ENCODE data around the gene ZCCHC24.
A peak's percentile ranks its signal among the peaks of the same experiment; 100 is the strongest.
"Not testable (repeated sequence)": the region's sequence is repeated elsewhere in the genome, so short reads cannot be mapped to it uniquely, and the experiment has no call there.

Gene ZCCHC24

DNA sequence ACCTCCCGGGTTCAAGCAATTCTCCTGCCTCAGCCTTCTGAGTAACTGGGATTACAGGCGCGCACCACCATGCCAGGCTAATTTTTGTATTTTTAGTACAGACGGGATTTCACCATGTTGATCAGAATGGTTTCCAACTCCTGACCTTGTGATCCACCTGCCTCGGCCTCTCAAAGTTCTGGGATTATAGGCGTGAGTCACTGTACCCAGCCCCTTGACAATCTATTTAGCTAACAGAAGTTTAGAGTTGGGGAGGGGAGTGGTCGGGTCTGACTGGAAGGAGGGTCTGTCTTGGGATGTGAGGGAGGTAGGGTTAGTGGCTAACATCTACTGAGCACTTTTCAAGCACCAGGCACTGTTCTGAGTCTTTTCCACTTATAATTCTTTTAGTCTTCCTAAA, 27.0 kb upstream of the ZCCHC24 start:
- no peak for DNase-seq

DNA sequence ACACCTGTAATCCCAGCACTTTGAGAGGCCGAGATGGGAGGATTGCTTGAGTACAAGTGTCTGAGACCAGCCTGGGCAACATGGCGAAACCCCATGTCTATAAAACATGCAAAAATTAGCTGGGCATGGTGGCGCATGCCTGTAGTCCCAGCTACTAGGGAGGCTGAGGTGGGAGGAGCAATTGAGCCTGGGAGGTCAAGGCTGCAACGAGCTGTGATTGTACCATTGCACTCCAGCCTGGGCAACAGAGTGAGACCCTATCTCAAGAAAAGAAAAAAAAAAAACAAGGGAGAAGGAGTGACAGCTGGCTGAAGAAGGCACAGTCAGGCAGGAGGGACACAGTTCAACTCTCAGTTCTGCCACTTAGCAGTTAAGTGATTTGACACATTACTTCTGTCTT, 26.4 kb upstream of the ZCCHC24 start:
- DNase-seq, result no peak

DNA sequence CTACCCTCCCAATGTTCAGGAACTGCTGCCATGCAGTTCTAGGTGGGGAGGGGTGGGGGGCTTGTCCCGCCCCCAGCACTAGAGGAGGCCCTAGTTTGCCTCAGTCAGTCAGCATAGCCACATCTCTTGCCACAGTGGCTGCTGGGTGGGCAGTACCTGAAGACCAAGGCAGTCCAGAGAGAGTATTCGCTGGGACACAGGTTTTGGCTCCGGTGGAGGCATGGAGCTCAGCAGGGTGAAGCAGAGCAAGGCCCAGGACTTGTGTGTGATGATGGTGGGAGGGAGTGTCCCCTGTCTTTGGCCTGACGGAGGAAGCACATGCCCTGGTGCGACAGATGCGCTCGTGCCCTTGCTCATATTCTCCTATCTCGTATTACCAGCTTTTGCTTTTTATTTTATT, 24.7 kb upstream of the ZCCHC24 start:
- DNase-seq, result no peak

DNA sequence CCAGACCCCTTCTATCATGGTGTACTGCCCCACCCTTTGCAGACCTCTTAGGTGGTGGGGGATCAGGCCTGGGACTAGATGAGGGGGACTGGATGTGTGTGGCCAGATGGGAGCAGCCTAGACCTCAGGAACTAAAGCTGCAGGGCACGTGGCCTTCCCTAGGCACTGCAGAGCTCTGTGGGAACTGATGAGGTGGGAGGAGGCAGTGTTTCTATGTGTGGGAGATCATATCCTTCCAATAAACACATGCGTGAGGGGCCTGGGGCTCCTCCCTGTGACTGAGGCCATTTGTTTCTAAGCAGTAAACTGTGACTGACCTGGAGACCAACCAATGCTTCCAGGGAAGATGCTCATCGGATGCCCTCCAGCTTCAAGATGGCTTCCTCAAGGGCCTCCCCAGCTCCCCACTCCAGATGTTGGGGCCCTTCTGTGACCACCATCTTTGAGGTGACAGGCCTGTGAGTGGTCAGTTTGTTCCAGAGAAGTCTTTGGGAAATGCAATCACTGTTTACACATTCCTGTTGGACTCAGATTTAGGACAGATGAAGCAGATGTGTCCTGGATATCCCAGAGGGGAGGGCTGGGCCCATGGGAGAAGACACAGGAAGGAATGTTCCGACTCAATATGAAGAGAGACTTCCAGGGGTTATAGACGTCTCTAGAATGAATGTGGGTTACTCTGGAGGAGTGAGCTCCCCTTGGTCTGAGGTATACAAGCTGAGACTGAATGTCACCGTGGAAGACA, 23.6 kb upstream of the ZCCHC24 start:
- no peak for DNase-seq

DNA sequence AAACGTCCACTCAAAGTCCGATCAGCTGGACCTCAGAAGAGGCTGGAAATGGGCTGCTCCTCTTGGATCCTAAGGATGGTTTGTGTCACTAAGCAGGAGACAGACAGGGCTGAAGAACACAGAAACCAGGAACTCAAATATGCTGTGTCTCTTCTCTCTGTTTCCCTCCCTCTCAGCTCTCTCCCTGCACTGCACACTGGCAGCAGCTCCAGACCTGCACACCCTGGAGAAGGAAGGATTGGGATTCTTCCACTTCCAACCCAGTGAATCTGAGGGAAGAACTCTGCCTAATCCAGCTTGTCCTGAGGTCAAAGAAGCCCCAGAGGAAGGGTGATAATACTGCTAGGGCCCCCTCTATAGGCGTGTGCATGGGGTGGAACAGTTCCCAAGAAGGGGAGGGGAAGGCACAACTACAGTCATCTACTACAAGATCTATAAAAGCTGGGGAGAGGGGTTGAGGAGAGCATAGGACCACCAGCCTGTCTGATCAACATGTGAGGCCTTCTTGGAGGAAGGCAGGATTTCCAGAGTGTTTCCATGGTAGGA, 22.7 kb upstream of the ZCCHC24 start:
- DNase-seq, result no peak

DNA sequence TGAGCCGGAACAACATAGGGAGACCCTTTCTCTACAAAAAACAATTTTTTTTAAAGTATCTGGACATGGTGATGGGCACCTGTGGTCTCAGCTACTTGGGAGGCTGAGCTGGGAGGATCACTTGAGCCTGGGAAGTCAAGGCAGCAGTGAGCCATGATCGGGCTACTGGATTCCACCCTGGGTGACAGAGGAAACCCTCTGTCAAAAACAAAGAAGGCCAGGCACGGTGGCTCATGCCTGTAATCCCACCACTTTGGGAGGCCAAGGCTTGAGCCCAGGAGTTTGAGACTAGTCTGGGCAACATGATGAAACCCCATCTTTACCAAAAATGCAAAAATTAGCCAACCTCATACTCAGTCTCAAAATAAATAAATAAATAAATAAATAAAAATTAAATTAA, 19.9 kb upstream of the ZCCHC24 start:
- no peak for DNase-seq

DNA sequence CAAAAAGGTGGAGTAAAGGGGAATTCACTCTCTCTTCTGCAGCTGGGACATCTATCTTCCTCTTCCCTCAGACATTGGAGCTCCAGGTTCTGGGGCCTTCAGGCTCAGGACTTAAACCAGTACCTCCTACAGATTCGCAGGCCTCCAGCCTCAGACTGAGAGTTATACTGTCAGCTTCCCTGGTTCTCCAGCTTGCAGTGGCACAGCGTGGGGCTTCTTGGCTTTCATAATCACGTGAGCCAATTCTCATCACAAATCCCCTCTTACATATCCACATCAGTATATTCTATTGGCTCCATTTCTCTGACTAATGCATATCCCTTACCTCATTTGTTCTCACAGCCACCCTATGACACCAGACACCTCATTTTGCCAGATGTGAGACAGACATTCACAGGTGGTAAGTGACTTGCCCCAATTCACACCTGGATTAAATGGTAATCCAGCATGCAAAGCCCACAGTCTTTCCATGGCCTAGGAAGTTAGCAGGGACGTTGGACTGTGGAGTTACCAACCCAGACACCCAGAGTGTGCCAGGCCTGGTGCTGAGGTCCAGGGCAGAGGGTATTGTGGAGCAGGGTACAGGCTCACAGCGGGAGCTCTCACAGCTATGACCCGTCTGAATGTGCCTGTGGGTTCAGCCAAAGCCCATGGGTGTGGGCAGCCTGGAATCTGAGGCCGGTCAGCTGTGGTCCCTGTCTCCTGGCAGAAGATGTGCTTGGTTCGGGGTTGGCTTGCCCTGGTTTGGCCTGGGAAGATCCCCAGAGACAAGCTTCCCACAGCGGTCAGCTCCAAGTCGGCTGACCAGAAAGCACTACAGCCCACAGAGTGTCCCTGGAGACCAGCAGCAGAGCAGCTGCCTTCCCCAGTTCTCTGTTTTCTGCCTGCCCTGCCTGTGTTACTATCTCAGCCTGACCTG, 18.4 kb upstream of the ZCCHC24 start:
- DNase-seq, result no peak

DNA sequence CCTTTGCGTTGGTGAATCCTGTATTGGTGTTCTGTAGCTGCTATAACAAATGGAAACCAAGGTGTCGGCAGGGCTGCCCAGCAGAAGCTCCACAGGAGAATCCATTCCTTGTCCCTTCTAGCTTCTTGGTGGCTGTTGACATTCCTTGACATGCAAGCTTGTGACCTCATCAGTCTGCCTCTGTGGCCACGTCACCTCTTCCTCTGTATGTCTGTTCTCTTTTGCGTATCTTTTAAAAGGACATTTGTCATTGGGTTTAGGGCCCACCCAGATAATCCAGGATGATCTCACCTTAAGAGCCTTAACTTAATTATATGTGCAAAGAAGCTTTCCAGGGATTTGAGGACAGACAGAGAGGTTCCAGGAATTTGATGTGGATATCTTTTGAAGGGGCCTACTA, 15.3 kb upstream of the ZCCHC24 start:
- DNase-seq, result no peak

DNA sequence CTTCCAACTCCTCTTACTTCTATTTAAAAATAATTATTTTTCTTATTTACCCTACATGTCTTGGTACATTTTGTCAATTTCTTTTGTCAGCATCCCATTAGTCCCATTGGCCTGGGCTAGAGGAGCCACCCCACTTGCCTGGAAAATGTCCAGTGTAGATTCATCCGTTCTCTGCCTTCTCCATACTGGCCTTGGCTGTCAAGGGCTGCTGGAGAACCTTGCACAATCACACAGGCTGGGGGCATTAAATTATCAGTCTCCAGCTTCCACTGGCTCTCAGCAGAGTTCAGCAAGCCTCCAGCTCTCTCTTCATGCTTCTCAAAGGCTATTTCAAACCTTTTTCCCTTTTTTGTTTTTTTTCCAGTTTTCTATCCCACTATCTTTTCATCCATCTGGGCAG, 13.8 kb upstream of the ZCCHC24 start:
- DNase-seq, result no peak

DNA sequence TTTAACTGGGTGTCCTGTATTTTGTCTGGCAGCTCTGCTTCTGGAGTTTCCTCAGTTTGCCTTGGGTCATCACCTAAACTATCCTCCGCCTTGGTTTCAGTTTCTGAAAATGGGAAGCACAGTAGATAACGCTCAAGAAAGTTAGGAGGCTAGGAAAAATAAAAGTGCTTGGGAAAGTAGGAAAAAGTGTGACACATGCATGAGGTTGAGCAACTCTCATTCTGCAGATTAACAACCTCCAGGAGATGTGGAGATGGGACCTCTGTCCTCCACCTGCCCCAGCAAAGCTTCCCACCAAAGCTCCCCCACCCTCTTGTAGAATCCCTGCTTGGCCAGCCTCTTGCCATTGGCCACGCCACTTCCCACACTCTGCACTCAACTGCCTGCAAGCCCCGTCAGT, 13.1 kb upstream of the ZCCHC24 start:
- DNase-seq, result no peak

DNA sequence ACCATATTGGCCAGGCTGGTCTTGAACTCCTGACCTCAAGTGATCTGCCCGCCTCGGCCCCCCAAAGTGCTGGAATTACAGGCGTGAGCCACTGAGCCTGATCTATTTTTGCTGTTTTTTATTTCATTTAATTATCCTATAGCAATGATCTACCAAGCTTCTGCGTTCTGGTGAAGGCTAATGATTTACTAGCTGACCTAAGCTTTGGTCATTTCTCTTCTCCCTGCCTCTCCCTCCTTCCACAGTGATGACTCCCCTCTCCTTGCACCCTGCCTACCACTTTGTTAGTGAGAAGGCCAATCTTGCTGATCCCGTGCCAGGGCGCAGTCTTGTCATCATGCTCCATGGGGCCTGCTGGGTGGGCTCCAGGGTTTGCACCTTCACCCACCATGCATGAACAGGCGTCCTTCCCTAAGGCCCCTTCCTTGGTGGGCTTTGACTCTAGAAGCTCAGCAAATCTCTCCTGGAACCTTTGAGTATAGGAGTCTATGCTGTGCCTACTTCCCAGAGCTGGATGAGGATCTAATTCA, 11.9 kb upstream of the ZCCHC24 start:
- no peak for DNase-seq

DNA sequence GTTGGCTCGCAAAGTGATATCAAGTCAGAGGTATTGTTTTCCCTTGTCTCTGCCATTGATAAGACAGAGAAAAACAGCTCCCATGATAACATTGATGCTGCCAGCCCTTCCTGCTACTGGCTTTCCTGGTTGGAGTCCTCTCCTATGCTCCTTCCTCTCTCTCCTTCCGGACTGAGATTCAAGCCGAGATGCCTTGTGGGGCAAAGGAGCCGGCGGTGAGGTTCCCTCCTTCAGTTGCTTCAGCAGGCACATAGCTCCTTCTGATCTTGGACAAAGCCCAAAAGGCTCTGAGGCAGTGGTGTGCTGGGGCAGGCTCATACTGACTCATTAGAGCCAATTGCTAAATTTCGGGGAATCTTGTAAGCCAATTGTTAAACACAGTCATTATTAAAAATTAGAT, 8.8 kb upstream of the ZCCHC24 start:
- no peak for DNase-seq

DNA sequence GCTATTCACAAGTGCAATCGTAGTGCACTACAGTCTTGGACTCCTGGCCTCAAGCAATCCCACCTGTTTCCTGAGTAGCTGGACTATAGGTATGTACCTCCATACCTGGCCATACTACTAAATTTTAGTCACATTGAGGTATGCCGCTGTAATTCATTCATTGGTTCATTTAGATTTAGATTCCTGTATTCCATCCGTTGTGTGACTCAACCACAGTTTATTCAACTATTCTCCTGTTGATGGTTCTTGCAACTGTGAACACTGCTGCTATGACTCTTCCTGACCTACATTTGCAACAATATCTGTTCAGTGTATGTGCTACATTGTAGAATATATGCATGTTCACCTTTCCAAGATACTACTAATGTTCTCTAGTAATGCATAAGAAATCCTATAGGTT, 8.0 kb upstream of the ZCCHC24 start:
- no peak for DNase-seq

DNA sequence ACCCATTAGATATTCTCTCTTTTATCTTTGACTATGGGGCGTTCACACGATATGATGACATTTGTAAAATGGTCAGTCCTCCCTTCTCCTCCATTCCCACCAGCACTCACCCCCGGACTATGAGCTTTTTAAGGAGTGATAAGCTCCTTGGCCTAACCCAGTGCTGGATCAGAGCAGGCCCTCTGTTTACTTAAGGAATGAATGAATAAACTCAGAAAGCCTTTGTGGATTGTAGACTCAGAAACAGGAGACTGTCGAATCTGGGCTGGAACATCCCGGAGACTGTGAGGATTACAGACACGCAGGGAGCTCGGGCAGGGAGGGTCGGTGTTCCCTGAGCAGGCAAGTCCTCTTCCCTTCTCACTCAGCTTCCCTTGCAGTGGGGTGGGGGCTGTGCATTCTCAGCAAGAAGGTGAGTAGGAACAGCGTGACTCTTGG, 6.8 kb upstream of the ZCCHC24 start:
- DNase-seq, result no peak

DNA sequence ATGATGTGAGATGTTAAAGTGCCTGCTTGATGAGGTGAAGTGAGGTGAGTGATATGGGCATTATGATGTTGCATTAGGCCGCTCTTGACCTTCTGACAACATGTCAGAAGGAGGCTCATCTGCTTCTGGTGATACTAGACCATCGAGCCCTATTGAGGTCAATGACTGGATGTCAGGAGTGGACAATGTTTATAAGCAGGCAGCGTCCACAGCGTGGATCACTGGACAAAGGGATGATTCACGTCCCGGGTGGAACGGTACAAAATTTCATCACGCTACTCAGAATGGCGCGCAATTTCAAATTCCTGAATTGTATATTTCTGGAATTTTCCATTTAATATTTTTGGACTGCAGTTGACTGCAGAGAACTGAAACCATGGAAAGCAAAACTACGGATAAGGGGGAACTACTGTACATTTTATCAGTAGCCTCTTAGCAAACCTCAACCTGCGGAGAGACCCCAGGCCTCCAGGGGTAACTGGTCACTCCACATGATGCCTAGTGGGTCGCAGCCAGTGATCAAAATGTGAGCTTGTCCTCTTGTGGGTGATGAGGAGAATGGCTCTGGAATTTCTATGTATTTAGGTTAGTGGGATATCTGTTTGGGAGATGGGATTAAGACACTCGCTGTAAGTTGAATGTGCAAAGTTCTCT, 5.7 kb upstream of the ZCCHC24 start:
- no peak for DNase-seq

DNA sequence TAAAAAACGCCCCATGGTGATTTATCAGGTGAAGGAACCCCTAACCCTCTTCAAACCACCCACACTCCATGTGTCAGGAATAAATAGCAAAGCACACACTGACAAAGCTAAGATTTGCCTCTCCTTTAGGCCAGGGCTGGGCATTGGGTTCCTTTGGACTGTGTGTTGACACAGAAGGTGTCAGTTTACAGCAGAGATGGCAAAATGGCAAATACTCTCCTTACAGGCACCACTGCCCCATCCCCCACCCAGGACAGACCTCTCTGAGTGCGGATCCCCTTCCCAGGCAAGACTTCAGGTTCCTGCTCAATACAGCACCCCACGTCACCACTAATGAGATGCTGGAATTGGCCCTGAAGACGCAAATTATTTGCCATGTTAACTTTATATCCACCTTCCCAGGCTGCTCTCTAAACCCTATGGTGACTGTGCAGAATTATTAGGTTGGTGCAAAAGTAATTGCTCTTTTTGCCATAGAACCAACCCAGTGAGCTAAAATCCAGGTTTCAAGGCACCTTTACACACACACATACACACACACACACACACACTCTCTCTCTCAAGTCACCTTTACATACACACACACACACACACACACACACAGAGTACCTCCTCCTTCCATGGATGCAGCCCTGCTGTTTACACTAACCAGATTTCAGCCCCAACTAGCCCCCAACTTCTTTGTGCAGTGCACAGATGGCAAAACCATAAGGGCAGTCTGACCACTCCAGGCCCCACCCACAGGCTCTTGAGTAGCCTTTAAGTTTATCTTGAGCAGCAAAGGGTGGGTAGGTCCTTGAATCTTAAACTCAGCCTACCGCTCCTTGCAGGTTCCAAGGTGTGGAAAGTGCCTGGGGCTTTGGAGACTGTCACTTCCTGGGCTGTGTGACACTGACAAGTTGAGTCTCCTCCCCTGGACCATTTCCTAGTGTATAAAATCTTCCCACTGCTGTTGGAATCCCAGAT, 4.0 kb upstream of the ZCCHC24 start:
- DNase-seq, result no peak

DNA sequence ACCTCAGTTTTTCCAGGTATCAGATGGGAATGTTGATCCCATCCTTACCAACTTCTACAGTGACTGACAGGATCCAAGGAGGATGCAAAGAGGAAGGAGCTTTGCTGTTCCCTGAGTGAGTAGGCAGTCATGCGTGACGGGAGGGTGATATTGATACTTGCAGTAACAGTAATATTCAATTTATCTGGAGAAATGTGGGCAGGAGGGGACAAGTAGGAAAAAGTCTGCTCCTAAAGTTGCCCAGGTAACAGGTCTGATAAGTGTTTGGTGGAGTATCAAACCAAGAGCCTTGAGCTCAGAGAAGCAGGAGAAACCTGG, 3.3 kb upstream of the ZCCHC24 start:
- no peak for DNase-seq

DNA sequence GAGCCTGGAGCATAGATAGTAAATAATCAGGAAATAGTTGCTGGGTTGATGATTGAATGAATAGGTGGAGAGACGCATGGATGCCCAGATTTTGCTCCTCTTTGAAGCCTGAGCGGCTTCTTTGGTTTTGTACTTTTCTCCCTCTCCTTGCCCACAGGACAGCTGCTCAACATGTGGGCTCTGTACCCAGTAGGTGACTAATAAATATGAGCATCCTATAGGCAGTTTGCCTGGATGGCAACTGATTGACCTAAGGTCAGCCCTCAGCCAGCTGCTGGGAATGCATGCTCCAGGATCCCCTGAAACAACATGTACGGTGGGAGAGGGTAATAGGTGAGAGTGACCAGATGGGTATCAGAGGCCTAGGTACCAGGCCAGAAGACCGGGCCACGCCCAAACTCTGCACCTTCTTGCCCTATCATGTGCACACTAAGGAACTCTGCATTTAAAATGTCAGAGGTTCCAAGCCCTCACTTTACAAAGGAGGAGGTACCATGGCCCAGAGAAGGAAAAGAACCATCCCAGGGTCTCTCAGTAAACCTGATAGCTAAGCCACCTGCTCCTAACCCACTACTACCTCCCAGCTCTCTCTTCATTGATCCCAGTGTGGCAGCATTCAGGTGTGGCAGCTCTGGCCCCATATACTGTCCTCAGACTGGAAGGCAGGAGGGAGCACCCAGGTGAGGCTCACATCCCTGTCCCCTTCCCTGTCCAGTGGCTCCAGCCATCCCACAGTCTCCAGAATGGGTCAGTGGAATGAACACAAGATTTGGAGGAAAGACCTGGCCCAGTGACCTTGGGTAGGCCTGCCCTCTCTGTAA, 2.7 kb upstream of the ZCCHC24 start:
- no peak for DNase-seq

DNA sequence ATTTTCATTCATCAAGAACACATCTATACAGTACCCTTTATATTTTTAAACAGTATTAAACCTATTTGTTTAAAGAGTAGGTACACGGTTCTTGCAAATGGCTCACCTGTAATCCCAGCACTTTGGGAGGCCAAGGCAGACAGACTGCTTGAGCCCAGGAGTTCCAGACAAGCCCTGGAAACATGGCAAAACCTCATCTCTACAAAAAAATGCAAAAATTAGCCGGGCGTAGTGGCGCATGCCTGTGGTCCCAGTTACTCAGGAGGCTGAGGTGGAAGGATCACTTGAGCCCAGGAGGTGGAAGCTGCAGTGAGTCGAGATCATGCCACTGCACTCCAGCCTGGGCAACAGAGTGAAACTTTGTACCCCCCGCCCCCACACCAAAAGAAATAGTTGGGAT, 1.8 kb upstream of the ZCCHC24 start:
- not testable (repeated sequence) for DNase-seq

DNA sequence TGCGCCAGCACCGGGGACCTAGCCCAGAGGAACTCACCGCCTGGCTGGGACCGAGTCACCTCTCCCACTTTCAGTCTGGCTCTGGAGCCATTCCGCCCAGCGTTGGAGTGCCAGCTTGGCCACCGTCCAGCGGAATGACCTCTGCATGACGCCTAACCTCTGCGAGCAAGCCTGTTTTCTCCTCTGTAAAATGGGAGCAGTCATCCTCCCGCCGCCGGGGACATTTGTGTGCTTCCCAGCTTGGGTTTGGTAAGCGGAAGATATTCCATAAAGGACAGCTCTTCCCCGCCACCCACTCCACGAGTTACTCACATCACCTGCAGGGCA, 1.3 kb upstream of the ZCCHC24 start:
- DNase-seq, result no peak

DNA sequence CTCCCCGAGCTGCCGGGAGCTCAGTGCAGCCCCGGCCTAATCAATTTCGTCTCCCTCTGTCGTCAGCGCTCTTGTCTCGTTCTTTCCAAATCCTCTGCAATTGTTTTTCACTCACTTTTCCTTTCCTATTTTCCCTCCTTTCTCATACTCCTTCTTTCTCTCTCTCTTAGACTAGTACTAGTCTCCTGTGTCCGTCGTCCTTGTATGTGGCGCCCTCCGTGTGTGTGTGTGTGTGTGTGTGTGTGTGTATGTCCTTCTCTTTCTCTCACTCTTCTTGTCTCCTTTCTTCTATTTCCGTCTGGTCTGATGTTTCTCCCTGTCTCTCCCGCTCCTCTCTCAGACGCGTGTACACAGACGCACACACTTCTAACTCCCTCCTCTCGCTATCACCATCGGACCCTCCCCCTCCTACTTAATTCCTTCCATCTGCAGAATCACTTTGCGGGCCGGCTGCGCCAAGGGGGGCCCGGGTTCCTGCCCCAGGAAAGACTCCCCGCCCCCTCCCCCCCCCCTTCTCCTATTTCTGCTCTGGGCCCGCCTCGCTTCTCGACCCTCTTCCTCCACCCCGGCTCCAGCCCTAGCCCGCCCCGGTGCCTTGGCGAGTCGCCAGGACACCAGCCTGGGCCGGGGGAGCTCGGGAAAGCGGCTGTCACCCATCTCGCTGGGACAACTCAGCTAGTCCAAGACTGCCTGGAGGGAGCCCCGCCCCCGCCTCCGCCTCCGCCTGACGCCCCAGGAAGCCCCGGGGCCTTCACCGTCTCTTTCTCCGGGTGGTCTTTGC, 743 bp upstream of the ZCCHC24 start:
- peak; percentile 59 for DNase-seq
